Smooth muscle cell (in vitro differentiated cells): Measurements from ENCODE around the gene AMIGO3. TPM values are rescaled to one million over a fixed set of nuclear protein-coding genes. Genes with fewer than 3 reads are reported as not detected.
"Not testable (repeated sequence)": the region's sequence is repeated elsewhere in the genome, so short reads cannot be mapped to it uniquely, and the experiment has no call there.

Experiments used
- DNase-seq: peaks from one replicate; lab custom pipeline; 2025; ENCODE audit not compliant: unreplicated experiment; lab: John Stamatoyannopoulos, UW
- H2AFZ ChIP-seq: fragments of 200-600 bp; sonication (generic); 2 replicates; pipeline ENCODE4 v1.6.0; 2016; ENCODE audit warnings: antibody characterized with exemption, low read depth, mild to moderate bottlenecking
- H3F3A ChIP-seq: fragments of 200-600 bp; sonication (generic); 2 replicates; pipeline ENCODE4 v1.6.0; 2017; ENCODE audit warnings: antibody characterized with exemption, low read depth
- H3K27ac ChIP-seq: fragments of 200-600 bp; sonication (generic); 2 replicates; pipeline ENCODE4 v1.5.1; 2016; ENCODE audit warnings: low read depth, mild to moderate bottlenecking
- H3K27me3 ChIP-seq: fragments of 200-600 bp; sonication (generic); 2 replicates; pipeline ENCODE4 v1.6.1; 2016; ENCODE audit warnings: low read depth, mild to moderate bottlenecking
- H3K36me3 ChIP-seq: fragments of 200-600 bp; sonication (generic); 2 replicates; pipeline ENCODE4 v1.5.1; 2016; ENCODE audit warnings: low read depth
- H3K4me1 ChIP-seq: fragments of 200-600 bp; sonication (generic); 2 replicates; pipeline ENCODE4 v1.5.1; 2016; ENCODE audit warnings: low read depth
- H3K4me2 ChIP-seq: fragments of 200-600 bp; sonication (generic); 2 replicates; pipeline ENCODE4 v1.6.0; 2016; ENCODE audit warnings: mild to moderate bottlenecking
- H3K4me3 ChIP-seq: fragments of 200-600 bp; sonication (generic); 2 replicates; pipeline ENCODE4 v1.5.1; 2016; ENCODE audit warnings: mild to moderate bottlenecking
- H3K79me2 ChIP-seq: fragments of 200-600 bp; sonication (generic); 2 replicates; pipeline ENCODE4 v1.6.0; 2016; ENCODE audit warnings: low read depth, mild to moderate bottlenecking
- H3K9ac ChIP-seq: fragments of 200-600 bp; sonication (generic); 2 replicates; pipeline ENCODE4 v1.6.0; 2016; ENCODE audit warnings: low read depth
- H3K9me3 ChIP-seq: fragments of 200-600 bp; sonication (generic); replicated peaks from 2 replicates; pipeline ENCODE4 v1.5.1; 2016; ENCODE audit warnings: low read depth
- H4K20me1 ChIP-seq: fragments of 200-600 bp; sonication (generic); 2 replicates; pipeline ENCODE4 v1.6.0; 2016; ENCODE audit warnings: low read depth
- CTCF ChIP-seq: fragments of 200-600 bp; sonication (generic); IDR thresholded peaks from 2 replicates; pipeline ENCODE4 v1.5.1; 2017; ENCODE audit warnings: borderline replicate concordance, mild to moderate bottlenecking, antibody characterized with exemption; ENCODE audit not compliant: insufficient read depth, poor library complexity, severe bottlenecking
- WGBS: methylation state at CpG from one replicate; pipeline ENCODE4 v1.1.7; 2016; ENCODE audit warnings: low lambda C conversion rate; 5-methylcytosine and 5-hydroxymethylcytosine counted together
- polyA plus RNA-seq: library from polyadenylated mRNA; unstranded; fragments of >200 nt; fragmentation: Nextera tagmentation; extraction: Ambion mirVana; gene quantifications from 2 replicates; pipeline ENCODE4 v1.2.1, GENCODE V29; 2016
- total RNA-seq: library from RNA; depleted of rRNA; stranded (reverse); fragments of >200 nt; gene quantifications from 2 replicates; pipeline ENCODE4 v1.2.3, GENCODE V29; 2014

The AMIGO3 gene
- total and polyA plus RNA-seq, 2 experiments from 2014 or later = 2.4 to 2.9 TPM

- H4K20me1 ChIP-seq, H2AFZ ChIP-seq, H3K9ac ChIP-seq, H3K4me1 ChIP-seq, DNase-seq, H3K27ac ChIP-seq, H3K36me3 ChIP-seq, H3F3A ChIP-seq, H3K9me3 ChIP-seq, H3K27me3 ChIP-seq: not testable (repeated sequence)
- Histone ChIP-seq H3K4me3 (peak overlapping the region; percentile 51), H3K79me2 (peaks cover 11% of the 10 kb centered on the region), H3K4me2 (peak overlapping the region; percentile 82)
- 26% methylated on average over 31 of the region's 36 CpGs for WGBS
These were observed 33.6 kb downstream of the AMIGO3 start for GRCh38 chr3:49685846-49686245.

GRCh38 chr3:49685103-49685502 lies 34.4 kb downstream of the AMIGO3 start:
- not testable (repeated sequence) for H3K4me3 ChIP-seq, H2AFZ ChIP-seq, H3K79me2 ChIP-seq, H4K20me1 ChIP-seq, H3K4me1 ChIP-seq, H3K4me2 ChIP-seq, H3F3A ChIP-seq, H3K36me3 ChIP-seq, H3K9ac ChIP-seq, H3K27ac ChIP-seq, H3K9me3 ChIP-seq, H3K27me3 ChIP-seq, DNase-seq
- WGBS = 100% methylated on average over 10 of the region's 10 CpGs

- not testable (repeated sequence) for H3K27me3 ChIP-seq, H3K79me2 ChIP-seq, H3K9ac ChIP-seq, H3K9me3 ChIP-seq, H3K27ac ChIP-seq, H2AFZ ChIP-seq, H3K4me1 ChIP-seq, DNase-seq, H3K4me3 ChIP-seq, H3K4me2 ChIP-seq, H4K20me1 ChIP-seq, H3K36me3 ChIP-seq, H3F3A ChIP-seq
- 94% methylated on average over 2 of the region's 2 CpGs for WGBS
These were observed 35.0 kb downstream of the AMIGO3 start for GRCh38 chr3:49684453-49684852.

- Histone ChIP-seq H3K27me3 (no peaks in the 10 kb centered on the region), H3K4me2 (no peak overlapping the region), H2AFZ (no peak overlapping the region), H3K9ac (no peak overlapping the region), H3K36me3 (no peaks in the 10 kb centered on the region), H3K4me3 (no peak overlapping the region), H4K20me1 (no peaks in the 10 kb centered on the region), H3K27ac (no peak overlapping the region), H3K4me1 (no peaks in the 10 kb centered on the region), H3K79me2 (no peaks in the 10 kb centered on the region), H3F3A (no peaks in the 10 kb centered on the region), H3K9me3 (no peaks in the 10 kb centered on the region)
- DNase-seq = no peak
- WGBS = 88% methylated on average over 6 of the region's 6 CpGs
- no peak for TF ChIP-seq CTCF
These were observed 36.3 kb downstream of the AMIGO3 start for GRCh38 chr3:49683162-49683561.

GRCh38 chr3:49681543-49681942 lies 37.9 kb downstream of the AMIGO3 start:
- TF ChIP-seq CTCF = no peak
- DNase-seq = no peak
- Histone ChIP-seq H2AFZ (no peak overlapping the region), H3K9me3 (no peaks in the 10 kb centered on the region), H3F3A (no peaks in the 10 kb centered on the region), H3K4me1 (no peaks in the 10 kb centered on the region), H3K36me3 (no peaks in the 10 kb centered on the region), H3K27me3 (no peaks in the 10 kb centered on the region), H3K9ac (no peak overlapping the region), H3K4me3 (no peak overlapping the region), H3K4me2 (no peak overlapping the region), H3K79me2 (no peaks in the 10 kb centered on the region), H3K27ac (no peak overlapping the region), H4K20me1 (no peaks in the 10 kb centered on the region)
- WGBS = 96% methylated on average over 4 of the region's 4 CpGs
